DMS 273 (cell line): Measurements from ENCODE around the gene PPM1H.
"Not testable (repeated sequence)": the region's sequence is repeated elsewhere in the genome, so short reads cannot be mapped to it uniquely, and the experiment has no call there.

ENCODE experiments used
- DNase-seq: peaks from one replicate; lab custom pipeline; 2025; ENCODE audit not compliant: unreplicated experiment; lab: John Stamatoyannopoulos, UW

PPM1H gene

DNA sequence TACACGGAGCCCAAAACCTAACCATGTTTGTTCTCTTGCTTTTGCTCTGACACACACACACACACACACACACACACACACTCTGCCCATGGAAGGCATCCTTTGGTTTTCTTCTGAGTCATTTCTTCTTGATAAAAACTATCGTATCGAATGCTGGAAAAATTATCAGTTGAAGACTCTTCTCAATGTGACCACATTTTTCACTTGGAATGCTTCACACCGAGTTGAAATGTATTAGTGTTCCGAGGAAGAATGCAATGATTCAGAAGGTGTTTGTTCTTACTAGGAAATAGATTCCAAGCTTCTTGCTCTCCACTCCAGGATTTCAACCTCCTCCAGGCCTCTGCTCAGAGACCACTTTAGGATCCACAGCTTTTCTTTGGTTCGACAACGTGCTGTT lies 242.1 kb downstream of the PPM1H start:
- no peak for DNase-seq

DNA sequence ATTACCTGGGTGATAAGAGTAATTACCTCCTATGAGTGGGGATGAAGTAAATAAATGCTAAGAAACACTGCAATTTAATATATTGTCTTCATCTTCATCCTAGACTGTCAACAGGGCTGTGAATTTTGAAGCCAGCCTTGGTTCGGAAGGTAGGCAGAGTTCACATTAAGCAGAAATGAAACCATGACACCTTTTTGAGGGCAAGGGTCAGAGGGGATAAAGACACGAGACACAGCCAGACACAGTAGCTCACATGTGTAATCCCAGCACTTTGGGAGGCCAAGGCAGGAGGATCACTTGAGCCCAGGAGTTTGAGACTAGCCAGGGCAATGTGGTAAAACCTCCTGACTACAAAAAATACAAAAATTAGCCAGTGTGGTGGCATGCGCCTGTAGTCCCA lies 243.6 kb downstream of the PPM1H start:
- no peak for DNase-seq

GRCh38 chr12:62689042-62689839 lies 245.7 kb downstream of the PPM1H start:
- DNase-seq: no peak

- no peak for DNase-seq
These were observed 248.0 kb downstream of the PPM1H start for GRCh38 chr12:62686938-62687337.

DNA sequence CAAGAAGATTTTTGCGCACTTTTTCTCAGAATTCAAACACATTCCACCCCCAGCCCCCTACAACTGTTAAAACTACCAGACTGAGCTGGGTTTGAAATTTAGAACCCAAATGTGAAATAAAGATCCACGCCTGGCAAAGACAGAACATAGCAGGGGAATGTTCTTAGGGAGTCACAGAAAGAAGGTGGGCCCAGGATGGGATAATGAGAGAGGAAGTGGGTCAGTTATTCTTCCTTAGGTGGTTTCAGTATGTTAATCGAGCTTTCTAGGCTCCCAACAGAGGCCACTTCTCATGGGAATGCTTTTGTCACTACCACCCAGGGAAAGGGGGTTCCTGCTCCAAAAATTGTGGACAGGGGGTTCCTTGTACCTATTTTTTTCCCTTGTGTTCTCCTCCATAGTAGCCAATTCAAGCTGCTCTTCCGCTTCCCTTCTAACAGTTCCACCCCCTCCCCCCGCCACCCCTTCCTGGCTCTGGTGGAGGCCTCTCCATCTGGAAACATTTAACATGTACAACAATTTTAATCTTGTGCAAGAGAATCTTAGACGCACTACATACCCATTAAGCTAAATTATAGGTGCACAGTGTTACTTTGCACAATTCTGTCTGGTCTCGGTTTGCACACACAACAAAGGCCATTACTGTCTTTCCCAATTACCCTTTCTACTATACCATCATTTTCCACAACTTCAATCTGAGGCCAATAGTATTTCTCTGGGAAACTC lies 250.2 kb downstream of the PPM1H start:
- DNase-seq: peak; percentile 31

- peak; percentile 61 for DNase-seq
These were observed 251.0 kb downstream of the PPM1H start for GRCh38 chr12:62683776-62684569.

GRCh38 chr12:62681306-62681705 lies 253.6 kb downstream of the PPM1H start:
- no peak for DNase-seq

DNA sequence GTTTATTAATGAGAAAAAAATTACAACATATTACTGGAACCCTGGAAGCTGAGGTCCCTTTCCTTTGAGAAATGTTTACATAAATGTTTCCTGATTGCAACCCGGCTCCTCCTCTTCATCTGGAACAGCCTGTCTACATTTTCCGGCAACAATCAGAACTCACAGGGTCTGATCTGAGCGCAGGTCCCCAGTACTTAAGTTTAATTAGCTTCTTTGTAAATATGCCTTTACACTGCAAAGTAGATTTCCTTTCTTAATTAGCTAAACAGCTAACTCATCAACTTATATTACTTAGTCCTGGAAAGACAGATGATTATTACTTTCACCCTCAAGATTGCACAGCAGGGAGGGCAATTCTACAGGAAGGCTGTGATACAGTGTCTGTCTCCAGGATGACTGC lies 255.3 kb downstream of the PPM1H start:
- DNase-seq: no peak

DNA sequence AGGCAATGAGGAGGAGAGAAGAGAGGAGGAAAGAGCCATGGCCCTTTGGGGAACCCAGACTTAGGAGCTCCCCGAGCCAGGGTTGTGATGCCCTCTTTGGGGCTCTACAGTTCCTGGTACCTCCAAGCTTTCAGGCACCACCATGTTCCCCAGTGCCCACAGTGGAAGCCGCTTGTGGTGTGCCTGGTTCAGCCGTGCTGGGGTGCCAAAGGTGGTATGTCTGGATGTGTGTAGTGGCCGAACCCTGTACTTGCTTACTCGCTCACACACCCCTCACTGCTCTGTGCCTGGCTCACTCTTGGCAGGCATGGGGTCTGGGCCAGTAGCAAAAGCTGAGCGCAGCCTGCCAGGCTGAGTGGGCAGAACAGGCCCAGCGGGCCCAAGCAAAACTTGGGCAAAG lies 257.6 kb downstream of the PPM1H start:
- DNase-seq: no peak

- DNase-seq: no peak
These were observed 258.2 kb downstream of the PPM1H start for GRCh38 chr12:62676521-62677307.

DNA sequence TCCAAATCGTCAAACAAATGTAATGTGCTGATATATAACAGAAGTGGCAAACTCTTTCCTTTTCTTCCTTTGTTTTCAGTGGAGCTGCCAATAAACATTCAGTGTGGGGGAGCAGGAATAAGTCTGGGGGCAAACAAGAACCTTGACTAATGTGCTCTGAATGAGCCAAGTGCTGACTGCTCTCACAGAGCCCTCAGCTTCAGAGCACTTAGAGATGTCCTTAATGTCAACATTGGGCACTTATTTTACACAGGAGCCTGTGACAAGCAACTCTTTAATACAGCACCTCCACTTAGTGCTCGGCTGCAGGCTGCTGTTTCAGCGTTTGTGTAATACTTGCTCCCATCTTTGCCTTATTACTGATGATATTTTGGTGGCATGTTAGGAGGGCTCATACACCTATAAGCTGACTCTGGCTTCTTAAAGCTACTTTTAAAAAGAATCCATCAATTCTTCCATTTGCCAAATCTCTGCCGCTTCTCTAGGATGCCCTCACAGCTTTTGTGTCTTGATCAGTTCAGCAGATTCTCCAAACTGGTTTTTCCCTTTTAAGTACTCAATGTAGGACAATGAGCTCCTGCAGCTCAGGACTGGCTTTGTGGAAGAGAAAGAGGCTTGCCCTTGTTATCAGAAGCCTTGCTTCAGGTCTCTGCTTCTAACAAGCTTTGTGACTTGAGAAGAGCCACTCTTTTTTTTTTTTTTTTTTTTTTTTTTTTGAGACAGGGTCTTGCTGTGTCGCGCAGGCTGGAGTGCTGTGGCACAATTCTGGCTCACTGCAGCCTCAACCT lies 261.7 kb downstream of the PPM1H start:
- DNase-seq: no peak

DNA sequence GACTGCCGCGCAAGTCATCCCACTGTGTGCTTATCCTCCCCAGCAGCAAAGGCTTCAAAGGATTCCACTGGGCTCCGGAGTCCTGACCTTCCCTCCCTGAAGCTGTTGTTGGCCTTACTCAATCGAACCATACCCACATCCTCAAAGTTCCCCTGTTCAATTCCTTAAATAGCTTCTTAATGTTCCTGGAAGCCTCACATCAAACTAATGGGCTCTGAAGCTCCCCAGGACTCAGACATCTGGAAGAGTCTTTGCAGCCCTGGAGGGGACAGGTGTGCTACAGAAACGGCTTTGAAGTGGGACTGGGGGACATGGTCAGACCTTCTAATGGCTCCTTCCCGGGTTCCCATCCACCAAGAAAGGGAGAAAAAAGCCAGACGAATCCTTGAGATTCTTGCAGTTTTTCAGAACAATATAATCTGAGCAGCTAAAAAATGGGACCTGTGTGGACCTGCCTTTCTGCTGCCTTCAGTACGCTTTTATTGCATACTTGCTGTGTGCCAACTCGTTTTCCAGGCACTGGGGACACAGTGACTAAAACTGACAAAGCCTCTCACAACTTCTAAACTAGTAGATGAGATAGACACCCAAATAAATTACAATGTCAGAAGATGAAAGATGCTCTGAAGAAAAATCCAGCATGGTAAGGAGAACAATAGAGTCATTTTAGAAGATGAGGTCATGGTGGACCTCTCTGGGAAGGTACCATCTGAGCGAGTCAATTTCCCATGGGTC lies 263.8 kb downstream of the PPM1H start:
- no peak for DNase-seq

GRCh38 chr12:62668782-62669181 lies 266.2 kb downstream of the PPM1H start:
- DNase-seq: no peak

GRCh38 chr12:62664951-62665350 lies 270.0 kb downstream of the PPM1H start:
- not testable (repeated sequence) for DNase-seq

- no peak for DNase-seq
These were observed 274.2 kb downstream of the PPM1H start for GRCh38 chr12:62660756-62661155.

DNA sequence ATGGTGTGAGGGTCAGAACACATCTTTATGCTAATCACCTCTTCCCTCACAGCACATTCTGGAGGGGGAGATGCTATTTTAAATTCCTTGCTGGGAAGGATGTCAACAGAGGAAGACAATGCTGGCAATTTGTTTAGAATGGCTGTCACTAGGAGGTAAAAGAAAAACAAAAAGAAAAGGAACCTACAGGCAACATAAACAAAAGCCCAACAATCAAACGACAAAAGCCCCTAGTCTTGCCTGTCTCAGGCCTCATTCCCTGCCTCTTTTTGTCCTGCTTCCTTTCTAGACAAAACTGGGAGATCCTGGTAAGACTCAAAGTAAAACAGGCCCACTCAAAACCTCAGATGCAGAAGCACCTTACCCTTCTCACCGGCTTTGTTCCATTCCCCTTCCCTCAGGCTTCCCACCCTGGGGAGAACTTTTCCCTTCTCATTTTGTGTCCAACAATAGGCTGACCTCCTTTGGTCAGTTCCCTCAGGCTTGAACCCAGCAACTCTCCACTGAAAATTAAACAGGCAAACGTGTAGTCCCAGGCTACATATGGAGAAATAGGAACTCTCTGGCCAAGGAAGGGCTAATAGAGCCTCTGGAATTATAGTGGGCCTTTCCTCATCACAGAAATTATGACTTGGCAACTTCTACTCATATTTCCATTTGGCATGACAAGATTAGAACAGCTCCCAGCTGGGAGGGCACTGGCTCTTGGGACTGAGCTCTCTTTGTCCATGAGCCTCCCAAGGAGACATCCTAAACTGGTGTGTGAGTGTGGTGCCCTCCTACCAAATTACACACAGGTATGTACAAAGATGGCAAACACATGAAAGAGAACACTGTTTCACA lies 275.3 kb downstream of the PPM1H start:
- no peak for DNase-seq

DNA sequence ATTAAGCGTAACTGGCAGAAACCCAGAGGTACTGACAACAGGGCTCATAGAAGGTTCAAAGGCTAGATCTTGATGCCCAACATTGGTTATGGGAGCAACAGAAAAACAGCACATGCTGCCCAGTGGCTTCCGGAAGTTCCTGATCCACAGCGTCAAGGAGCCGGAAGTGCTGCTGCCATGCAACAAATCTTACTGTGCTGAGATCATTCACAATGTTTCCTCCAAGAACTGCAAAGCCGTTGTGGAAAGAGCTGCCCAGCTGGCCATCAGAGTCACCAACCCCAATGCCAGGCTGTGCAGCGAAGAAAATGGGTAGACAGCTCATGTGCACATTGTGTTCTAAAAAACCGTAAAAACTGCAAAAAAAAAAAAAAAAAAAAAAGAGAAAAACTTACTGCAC lies 276.0 kb downstream of the PPM1H start:
- DNase-seq: no peak

GRCh38 chr12:62657363-62657632 lies 277.7 kb downstream of the PPM1H start:
- no peak for DNase-seq
